Limb (tissue), 2 donors: ENCODE measurements around the gene NASP.
A peak's percentile ranks its signal among the peaks of the same experiment; 100 is the strongest.

Experiments used
- DNase-seq, 2 donors: peaks; one replicate each; pipeline ENCODE4 v3.0.0-alpha.2; 2016; ENCODE audit errors: extremely low spot score in 2 of 2

The NASP gene, protein sequence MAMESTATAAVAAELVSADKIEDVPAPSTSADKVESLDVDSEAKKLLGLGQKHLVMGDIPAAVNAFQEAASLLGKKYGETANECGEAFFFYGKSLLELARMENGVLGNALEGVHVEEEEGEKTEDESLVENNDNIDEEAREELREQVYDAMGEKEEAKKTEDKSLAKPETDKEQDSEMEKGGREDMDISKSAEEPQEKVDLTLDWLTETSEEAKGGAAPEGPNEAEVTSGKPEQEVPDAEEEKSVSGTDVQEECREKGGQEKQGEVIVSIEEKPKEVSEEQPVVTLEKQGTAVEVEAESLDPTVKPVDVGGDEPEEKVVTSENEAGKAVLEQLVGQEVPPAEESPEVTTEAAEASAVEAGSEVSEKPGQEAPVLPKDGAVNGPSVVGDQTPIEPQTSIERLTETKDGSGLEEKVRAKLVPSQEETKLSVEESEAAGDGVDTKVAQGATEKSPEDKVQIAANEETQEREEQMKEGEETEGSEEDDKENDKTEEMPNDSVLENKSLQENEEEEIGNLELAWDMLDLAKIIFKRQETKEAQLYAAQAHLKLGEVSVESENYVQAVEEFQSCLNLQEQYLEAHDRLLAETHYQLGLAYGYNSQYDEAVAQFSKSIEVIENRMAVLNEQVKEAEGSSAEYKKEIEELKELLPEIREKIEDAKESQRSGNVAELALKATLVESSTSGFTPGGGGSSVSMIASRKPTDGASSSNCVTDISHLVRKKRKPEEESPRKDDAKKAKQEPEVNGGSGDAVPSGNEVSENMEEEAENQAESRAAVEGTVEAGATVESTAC

DNA sequence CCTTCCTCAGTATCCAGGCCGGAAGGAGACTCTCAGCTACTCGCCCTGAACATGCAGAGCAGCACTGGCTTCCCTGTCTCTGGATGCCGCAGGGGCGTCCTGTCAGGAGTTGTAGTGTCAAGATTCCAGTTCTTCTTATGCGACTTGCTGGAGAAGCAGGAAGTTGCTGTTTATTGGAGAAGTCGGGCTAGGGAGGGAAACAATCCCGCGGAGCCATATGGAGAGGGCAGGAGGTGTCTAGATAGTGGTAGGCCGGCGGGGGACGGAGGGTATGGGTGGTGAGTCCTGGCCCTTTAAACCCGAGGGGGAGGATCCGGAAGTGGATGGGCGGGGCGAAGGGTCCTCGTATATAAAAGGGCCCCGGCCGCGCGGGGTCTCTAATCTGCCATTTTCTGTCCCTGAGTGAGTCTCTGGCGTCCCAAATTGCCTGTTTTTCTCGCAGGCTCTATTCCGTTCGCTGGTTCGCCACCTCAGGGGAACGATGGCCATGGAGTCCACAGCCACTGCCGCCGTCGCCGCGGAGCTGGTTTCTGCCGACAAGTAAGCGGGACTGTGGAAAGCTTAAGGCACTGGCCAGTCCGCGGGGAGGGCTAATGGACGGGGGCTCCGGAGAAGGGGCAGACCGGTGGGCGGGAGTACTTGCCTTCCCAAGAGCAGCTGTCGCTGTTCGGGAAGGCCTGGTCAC lies at the start of gene NASP:
TSS of gene NASP (plus strand) at position 376 of the 685 bp plus-strand sequence. CDS start at position 482, 106 bp downstream.
- DNase-seq = peak; percentile 88 to 98

DNA sequence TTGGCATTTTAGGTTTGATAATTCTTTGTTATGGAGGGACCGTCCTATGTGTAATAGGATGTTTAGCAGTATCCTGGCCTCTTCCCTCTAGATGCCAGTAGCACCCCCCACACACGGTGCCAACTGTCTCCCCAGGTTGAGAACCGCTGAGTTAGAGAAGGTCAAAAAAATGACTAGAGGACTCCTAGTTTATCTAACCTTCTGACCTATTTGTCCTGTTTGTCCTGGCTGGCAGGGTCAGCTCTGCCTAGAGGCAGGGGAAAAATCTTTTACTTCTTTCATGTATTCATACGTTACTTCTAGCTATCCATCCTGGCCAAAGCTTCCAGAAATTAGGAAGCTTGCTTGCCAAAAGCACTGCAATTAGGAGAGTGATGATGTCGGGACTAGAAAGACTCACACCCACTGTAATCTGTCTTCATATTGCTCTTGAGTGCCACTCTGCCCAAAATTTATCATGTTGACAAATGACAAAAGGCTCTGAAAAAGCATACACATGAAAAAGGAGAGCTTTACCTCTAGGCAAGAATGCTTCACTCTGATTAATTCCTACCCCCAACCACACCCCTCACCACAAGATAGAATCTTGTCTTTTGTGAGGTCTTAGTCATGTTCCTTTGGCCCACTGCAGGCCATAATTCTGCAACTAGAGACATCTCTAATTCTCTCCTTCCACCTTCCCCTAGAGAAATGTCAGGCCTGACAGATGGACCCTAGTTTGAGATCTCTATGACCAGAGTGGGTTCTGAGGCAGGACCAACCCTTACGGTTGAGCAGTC lies 47.7 kb upstream of the NASP start:
- no peak for DNase-seq

DNA sequence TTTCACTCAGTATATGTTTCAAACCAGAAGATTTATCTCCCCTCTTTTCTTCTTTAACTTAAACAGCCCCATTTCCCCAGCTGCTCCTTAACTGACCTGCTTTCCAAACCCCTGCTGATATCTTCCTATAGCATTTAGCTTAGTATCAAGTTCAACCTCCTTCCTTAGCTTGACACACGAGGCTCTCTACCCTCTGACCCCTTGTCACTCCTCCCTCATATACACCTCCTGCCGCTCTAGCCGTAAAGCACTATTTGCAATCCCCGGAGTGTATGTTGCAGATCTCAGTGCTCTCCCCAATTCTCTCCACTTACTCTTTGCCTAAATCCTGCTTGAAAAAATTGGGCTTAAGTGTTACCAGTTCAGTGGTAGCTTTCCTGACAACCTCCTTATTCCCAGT lies 47.0 kb upstream of the NASP start:
- no peak for DNase-seq

DNA sequence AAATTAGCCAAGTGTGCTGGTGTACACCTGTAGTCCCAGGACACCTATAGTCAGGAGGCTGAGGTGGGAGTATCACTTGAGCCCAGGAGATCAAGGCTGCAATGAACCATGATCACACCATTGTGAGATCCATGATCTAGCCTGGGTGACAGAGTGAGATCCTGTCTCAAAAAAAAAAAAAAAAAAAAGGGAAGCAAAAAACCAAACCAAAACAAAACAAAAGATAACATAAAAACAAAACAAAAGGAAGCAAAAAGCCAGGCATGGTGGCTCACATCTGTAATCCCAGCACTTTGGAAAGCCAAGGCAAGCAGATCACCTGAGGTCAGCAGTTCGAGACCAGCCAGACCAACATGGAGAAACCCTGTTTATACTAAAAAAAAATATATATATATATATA lies 42.6 kb upstream of the NASP start:
- DNase-seq = no peak

DNA sequence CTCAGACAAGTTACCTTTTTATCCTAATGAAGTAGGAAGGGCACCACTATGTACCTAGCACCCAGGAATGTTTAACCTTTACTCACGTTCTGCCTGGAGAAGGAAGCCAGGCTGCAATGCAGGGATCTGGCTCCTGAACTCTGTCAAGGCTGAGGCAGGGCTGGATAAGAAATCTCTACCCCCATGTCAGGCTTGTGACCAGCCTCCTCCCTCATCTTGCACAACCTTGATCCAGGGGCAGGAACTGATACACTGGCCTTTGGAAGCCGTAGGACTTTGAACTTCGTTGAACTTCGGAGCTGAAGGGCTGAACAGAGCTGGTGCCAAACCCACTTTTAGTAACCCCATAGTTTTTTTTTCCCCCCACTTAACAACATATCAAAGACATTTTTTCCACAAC lies 41.2 kb upstream of the NASP start:
- no peak for DNase-seq

DNA sequence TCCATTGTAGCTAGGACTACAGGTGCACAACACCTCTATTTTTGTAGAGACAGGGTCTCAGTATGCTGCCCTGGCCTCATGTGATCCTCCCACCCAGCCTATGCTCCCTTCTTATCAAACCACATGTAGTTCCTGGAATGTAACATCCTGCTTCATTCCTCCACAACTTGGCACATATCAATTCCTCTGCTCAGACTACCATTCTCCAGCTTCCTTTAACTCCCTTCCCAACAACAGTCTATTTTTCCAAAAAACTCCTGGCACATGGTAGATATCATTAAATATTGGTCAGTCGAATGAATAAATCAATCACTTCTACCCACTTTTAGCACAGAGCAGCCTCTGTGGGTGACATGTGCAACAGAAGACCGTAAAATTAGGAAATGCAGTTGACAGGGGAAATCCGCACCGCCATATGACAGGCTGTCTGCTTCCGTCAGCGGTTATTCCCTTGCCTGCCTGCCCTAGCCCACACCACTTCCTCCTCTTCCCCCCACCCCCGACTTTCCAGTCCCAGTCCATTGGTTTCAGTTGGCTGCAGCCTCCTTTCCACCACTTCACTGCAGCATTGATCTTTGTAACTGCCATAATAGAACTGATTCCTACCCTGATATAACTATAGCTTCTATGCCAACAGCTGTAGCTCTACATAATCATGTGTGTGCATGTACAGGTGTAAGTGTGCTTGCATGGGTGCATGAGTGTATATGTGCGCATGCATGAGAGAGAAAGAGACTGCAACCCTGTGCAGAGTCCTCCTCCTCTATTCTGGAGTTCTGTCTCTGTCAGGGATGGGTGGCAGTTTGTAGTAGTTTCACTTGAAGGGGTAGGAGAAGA lies 40.0 kb upstream of the NASP start:
- DNase-seq = peak in 1 of 2 donors; percentile 40

DNA sequence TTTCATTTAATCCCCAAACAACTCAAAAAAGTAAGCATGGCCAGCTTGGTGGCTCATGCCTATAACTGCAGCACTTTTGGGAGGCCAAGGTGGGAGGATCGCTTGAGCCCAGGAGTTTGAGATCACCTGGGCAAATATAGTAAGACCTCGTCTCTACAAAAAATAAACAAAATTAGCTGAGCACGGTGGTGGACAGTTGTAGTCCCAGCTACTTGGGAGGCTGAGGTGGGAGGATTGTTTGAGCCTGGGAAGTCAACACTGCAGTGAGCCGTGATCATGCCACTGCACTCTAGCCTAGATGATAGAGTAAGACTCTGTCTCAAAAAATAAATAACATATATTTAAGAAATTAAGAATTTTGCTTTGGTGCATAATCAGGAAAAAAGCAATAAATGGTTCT lies 39.3 kb upstream of the NASP start:
- DNase-seq = no peak

DNA sequence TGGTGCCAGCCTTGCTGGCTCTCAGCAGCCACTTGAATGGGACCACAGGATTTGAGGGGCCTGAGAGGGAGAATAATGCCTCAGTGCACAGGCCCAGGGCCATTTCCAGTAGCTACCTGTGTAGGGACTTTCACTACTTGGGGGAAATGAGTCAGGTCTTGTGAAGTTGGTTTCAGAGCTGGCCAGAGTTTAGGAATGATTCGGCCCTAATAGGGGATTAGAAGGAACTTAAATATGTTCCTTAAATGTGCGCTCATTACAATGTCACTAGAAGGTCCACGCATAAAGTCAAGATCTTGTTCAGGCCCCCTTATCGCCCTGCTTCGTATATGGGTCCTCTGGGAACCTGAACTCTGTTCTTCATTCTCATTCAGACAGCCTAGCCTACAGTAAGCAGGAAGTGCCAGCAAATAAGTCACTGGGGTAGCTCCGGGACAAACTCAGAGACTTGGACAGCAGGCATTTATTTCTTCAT lies 38.8 kb upstream of the NASP start:
- DNase-seq = no peak

DNA sequence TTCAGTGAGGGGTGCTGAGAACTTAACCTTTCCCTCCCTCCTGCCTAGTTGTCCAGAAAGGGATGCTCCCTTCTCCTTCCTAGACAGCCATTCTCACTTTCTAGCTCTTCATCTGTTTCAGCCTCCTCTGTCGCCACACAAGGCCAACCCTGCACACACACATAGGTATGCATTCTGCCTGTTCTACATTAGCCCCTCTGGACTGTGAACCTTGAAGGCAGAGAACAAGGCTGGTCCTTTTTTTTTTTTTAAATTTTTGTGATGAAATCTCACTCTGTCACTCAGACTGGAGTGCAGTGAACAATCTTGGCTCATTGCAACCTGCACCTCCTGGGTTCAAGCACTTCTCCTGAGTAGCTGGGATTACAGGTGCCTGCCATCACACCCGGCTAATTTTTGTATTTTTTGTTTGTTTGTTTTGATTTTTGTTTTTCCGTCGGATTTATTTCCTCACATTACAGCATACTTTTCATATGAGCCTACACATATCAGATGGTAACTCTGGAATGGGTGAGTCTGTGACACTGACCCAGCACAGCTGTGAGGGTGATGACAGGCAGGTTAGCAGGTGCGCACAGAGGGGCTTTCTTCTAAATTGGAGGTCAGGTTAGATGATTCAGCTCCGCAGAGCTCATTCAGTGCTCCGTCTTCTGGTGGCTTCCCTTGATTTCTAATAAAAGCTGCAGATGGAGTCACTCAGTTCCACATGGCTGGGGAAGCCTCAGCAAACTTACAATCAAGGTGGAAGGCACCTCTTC lies 38.1 kb upstream of the NASP start:
- DNase-seq = no peak

DNA sequence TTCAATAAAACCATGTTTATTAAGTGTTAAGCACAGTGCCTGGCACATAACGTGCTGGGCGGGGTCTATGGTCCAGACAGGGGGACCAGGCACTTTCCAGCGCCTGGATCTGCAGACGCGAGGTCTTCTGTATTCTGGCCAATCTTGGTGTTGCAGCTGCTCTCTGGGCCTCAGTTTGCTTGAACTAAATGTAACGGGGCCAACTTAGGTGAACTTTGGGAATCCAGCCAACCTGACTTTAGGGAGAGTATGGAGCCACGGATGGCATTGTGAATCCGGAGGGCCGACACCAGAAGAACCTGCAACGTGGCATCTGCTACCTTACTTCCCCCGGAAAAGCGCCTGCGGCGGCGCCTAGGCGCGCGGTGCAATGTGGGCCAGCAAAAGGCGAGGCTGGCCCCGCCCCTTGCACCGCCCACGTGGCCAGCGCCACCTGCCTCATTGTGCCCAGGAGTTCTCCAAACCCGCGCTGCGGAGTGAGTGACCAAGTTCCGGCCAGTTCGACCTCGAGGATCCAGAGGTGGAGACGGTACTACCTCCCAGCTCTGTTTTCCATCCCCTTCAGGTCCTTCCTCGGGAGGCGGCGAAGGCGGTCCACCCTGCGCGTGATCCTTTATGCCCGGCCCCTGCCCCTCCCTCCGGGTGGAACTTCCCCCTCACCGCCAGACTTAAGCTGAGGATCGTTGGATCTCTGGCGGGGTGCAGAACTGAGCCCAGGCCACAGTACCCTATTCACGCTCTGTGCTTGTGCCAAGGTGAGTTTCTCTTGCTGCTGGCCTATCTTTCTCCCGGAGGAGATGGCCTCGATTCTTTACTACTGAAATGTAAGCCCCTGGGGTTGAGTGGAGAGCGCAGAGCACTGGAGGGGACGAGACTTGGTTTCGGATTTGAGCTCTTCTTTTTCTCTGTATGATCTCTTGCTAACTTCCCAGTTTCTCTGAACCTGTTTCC lies 33.2 kb upstream of the NASP start, which contains the start of gene AKR1A1:
TSS of gene AKR1A1 (plus strand) at position 426 of the 951 bp plus-strand sequence. CDS start 10,969 bp downstream, outside the sequence.
- DNase-seq = peak; percentile 93

DNA sequence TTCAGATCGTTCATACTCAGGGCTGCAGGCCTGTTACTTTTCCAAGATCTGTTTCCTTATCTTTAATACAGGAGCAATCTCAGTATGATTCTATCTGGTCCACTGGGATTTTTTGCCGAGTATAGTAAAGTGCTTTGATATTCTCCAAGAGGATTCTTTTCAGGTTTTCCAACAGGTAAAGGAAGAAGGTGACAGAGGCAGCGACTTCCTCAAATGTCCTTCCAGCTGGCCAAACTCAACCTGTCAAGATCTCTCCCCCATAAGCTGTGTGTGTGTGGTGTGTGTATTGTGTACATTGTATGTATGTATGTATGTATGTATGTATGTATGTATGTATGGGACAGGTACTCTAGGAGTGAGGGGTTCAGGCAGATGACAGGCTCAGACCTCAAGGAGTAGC lies 32.2 kb upstream of the NASP start:
- DNase-seq = no peak

DNA sequence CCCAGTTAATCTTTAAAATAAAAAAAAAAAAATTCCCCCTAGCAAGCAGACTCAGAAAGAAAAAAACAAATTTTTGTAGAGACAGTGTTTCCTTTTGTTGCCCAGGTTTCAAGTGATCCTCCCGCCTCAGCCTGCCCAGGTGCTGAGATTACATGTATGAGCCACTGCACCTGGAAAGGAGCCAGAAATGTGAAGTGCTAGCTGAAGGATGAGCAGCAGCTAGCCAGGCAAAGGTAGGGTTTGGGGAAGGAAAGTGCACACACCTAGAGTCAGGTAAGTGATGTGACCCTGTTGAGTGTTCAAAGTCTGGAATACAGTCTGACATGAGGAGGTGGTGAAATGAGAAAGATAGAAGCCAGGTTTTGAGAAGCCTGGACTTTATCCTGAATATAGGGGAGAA lies 31.5 kb upstream of the NASP start:
- no peak for DNase-seq

DNA sequence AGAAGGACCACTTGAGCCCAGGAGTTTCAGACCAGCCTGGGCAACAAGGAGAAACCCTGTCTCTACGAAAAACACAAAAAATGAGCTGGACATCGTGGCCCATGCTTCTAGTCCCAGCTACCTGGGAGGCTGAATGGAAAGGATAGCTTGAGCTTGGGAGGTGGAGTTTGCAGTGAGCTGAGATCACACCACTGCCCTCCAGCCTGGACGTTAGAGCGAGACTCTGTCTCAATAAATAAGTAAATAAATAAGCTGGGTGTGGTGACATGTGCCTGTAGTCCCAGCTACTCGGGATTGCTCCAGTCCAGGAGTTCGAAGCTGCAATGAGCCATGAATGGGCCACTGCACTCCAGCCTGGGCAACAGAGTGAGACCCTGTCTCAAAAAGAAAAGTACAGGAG lies 29.6 kb upstream of the NASP start:
- DNase-seq = no peak

DNA sequence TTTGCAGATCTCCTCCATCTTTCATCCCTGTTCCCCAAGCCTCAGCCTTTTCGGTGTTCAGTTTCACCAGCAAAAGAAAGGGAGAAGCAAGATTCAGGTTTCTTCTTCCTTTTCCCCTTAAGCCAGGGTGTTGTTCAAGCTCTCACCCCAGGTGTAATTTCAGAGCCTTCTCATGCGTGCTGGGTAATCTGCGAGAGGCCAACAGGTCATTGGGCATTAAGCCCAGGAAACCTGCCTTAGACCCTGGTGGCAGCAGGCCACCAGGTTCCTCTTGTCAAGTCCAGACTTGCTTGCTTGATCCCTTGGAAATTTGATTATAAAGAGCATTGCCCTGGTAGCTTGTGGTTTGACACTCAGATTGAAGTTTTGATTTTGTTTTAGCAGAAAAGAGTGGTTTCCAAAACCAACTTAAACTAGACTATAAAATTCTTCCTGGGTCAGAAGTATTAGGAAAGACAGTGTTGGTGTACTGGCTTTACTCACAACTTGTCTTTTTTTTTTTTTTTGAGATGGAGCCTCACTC lies 26.4 kb upstream of the NASP start:
- no peak for DNase-seq

DNA sequence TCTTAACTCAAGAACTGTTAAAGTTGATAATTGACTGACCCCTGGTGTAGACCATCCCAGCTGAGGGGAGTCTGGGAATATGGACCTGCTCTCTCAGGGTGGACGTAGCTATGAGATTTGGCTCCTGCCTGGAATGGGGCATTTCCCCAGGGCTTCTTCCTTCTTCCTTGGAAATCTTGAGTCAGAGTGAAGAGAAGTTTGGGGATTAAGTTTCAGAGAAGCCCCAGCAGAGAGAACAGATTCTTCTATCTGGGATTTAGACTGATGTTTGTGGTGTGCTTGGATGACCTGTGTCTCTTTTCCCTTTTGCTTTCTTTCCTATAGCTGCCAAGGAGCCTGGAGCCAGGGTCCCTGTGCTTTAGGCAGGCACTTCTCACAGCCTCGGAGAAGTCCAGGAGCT lies 20.0 kb upstream of the NASP start:
- DNase-seq = no peak

DNA sequence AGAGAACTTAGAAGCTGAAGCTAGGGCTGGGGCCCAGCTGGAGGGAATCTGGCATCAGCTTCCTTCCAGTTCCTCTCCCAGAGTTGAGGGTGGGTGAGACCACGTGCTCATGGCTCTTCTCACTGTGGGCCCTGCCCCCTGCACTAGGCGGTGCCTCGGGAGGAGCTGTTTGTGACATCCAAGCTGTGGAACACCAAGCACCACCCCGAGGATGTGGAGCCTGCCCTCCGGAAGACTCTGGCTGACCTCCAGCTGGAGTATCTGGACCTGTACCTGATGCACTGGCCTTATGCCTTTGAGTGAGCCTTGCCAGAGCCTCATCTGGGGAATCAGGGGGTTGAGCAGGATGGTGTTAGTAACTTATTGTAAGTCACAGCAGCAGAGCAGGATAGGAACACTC lies 17.1 kb upstream of the NASP start:
- DNase-seq = no peak

DNA sequence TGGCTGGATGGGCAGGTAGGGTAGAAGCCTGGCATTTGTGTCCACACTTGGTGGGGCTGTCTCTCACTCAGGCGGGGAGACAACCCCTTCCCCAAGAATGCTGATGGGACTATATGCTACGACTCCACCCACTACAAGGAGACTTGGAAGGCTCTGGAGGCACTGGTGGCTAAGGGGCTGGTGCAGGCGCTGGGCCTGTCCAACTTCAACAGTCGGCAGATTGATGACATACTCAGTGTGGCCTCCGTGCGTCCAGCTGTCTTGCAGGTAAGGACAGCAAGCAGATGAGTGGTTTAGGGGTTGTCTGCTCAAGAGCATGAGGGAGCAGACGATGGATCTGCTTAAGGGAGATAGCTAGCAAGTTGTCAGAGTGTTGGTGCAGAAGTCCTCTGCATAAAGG lies 15.9 kb upstream of the NASP start:
- DNase-seq = no peak

DNA sequence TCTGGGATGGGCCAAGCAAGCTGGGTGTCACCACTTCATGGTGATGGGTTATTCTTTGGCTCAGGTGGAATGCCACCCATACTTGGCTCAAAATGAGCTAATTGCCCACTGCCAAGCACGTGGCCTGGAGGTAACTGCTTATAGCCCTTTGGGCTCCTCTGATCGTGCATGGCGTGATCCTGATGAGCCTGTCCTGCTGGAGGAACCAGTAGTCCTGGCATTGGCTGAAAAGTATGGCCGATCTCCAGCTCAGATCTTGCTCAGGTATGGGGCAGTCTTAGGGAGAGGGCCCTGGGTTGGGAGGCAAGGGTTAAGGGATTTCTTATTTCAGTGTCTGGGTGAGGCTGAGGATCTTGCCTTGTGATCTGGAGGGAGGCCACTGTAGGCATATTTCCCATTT lies 15.4 kb upstream of the NASP start:
- DNase-seq = no peak
